MG63 (cell line): ENCODE data around the gene CCDC57. TPM values are rescaled to one million over a fixed set of nuclear protein-coding genes. Genes with fewer than 3 reads are reported as not detected.
"Not testable (repeated sequence)": the region's sequence is repeated elsewhere in the genome, so short reads cannot be mapped to it uniquely, and the experiment has no call there.

Experiments used
- DNase-seq: peaks from one replicate; pipeline ENCODE4 v3.0.0-alpha.2; 2020
- H3K27me3 ChIP-seq: fragments of 250-450 bp; sonication (Bioruptor Pico); 2 replicates; pipeline ENCODE4 v1.5.1; 2020; ENCODE audit warnings: mild to moderate bottlenecking, moderate library complexity
- H3K36me3 ChIP-seq: fragments of 250-450 bp; sonication (Bioruptor Pico); 2 replicates; pipeline ENCODE4 v1.5.1; 2020; ENCODE audit warnings: mild to moderate bottlenecking, moderate library complexity
- H3K4me3 ChIP-seq: fragments of 250-450 bp; sonication (Bioruptor Pico); 2 replicates; pipeline ENCODE4 v1.5.1; 2020; ENCODE audit warnings: mild to moderate bottlenecking, moderate library complexity
- H3K9me3 ChIP-seq: fragments of 250-450 bp; sonication (Bioruptor Pico); 2 replicates; pipeline ENCODE4 v1.5.1; 2020; ENCODE audit warnings: mild to moderate bottlenecking, moderate library complexity
- total RNA-seq: library from RNA; depleted of rRNA; stranded (reverse); fragments of >200 nt; shearing (Covaris generic); gene quantifications from 2 replicates; pipeline ENCODE4 v1.2.3, GENCODE V29; 2014; ENCODE audit warnings: low replicate concordance

The CCDC57 gene
- total RNA-seq, 1 experiment from 2014 or later, result 8.2 TPM

DNA sequence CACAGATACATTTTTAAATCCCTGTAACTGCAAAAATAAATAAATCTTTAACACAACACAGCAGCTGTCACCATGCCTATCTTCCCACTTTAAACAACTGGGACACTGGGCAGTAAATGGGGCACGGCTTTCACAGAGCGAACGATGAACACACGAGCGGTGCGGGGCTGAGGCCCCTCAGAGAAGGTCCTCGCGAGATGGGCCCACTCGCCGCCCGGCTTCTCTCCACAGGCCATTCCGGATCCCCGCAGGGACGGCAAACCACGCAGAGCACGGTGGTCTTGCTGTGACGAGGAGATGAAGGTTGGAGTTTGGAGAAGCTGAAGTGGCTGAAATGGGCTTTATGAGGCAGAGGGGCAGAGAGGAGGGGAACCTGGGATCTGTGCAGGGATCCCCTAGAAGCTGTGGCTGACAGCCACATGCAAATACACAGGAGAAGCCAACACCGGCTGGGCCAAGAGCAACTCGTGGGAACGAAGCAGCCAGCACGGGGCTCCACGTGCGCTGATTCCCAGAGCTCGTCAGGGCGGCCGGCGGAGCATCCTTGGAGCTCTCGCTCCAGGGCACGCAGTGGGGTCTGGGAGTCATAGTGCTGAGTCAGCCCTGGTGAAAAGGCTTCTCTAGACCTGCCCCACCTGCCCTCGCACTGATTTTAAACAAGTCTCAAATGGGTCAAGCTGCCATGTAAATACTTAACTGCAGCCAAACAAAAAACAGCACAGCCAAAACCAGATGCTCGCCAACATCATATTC is 31.7 kb downstream of the CCDC57 start:
- H3K36me3 ChIP-seq, result peaks cover 37% of the 10 kb centered on the region

DNA sequence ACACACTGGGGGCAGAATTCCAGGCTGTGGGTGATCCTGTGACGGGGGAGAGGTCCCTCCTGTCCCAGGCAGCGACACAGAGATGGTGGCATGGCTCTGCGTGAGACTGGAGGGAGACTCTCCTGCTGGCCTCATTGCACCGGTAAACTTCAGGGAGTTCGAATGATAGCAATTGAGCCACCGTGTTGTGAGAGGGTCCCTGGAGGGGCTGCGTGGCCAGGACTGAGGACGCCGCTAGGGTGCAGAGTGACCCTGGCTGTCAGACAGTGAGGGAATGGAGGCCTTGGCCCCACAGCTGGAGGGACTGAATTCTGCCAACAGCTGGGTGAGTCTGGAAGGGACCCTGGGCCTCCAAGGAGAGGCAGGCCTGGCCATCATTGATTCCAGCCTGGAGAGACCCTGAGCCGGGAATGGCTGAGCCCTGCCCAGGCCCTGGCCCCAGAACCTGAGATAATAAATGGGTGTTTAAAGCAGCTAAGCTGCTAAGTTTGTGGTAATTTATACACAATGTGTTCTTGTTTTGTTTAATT is 32.6 kb downstream of the CCDC57 start:
- Histone ChIP-seq H3K9me3 (no peaks in the 10 kb centered on the region), H3K27me3 (no peaks in the 10 kb centered on the region), H3K36me3 (peaks cover 32% of the 10 kb centered on the region), H3K4me3 (no peak overlapping the region)
- DNase-seq, result no peak

More for the DNA sequence above, 31.7 kb downstream of the CCDC57 start:
- DNase-seq, result no peak
- H3K27me3 ChIP-seq, result no peaks in the 10 kb centered on the region
- no peak overlapping the region for H3K4me3 ChIP-seq
- H3K9me3 ChIP-seq, result no peaks in the 10 kb centered on the region

DNA sequence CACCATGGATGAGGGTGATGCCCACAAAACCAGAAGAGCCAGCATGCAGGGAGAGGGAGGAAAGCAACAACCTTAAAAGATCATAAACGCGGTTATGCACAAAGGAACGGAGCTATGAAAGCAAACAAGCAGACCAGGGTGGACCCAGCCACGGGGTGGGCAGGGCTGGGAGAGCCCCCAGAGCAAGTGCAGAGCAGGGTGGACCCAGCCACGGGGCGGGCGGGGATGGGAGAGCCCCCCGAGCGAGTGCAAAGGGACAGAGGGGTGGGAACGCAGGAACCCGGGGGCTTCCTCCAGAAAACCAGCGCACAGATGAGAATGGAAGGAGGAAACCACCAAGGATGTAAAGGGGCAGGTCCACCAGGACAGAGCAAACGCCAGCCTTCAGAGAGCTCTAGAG is 33.2 kb downstream of the CCDC57 start:
- H3K27me3 ChIP-seq, result no peaks in the 10 kb centered on the region
- H3K4me3 ChIP-seq, result no peak overlapping the region
- H3K36me3 ChIP-seq, result peaks cover 31% of the 10 kb centered on the region
- no peak for DNase-seq
- H3K9me3 ChIP-seq, result no peaks in the 10 kb centered on the region

DNA sequence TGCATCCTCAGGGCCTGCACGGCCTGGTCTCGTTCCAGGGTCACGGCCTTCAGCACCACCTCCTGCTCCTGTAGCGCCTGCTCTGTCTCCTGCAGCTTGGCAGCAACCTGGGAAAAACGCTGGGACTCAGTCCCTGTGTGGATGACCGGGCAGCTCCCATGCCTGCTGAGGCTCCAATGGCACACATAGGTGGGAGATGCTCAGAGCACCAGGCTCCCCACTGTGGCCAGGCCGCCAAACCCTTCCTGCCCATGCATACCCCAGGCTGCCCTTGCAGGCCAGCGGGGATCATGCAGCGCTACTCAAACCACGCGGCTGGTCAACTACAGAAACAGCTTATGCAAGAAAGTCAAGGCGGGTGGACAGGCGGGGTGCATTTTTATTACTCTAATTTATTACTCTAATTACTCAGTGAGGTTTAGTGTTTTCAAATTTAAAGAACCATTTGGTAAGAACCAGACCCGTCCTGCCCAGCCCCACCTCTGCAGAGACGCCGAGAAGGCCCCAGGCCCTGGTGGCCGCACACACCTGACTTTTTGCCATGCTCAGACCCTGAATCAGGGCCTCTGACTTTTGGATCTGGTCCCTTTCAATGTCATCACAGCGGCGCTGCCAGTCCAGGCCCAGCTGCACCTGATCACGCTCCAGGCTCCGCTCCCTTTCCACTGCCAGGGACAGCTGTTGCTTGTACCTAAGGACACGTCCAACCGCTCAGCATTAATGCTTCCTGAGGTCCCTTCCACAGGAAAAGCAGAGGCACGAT is 34.0 kb downstream of the CCDC57 start:
- no peaks in the 10 kb centered on the region for H3K9me3 ChIP-seq
- no peak overlapping the region for H3K4me3 ChIP-seq
- DNase-seq, result no peak
- H3K27me3 ChIP-seq, result no peaks in the 10 kb centered on the region
- H3K36me3 ChIP-seq, result peaks cover 31% of the 10 kb centered on the region

DNA sequence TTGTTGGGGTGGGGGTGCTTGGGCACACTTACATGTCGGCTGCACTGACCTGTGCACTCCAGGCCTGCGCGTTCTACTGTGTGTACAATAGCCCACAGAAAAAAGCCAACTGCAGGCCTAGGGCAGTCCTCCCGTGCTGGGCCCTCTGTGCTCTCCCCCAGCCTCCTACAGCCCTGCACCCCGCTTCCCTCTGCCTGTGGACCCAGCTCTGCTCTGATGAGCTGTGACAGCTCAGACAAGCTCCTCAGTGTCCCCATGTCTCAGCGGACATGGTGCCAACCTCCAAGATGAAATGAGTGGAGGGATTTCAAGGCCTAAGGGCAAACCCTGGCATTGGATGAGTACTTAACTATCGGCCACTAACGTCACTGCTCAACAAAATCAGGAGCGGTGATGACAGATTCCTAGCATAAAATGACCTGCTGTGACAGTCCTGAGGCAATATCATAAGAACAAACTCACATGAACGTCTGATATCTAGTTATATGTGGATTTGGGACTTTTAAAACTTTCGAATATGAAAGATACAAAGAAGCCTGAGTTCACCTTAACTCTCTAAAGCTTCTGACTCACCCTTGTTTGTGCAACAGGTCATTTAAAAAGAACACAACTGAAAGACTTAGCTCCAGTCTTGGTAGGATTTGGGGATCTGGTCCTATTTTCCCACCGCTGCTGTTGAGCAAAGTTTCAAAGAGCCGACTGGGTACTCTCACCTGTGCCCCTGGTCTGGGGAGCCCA is 34.7 kb downstream of the CCDC57 start:
- peaks cover 29% of the 10 kb centered on the region for H3K36me3 ChIP-seq
- no peak overlapping the region for H3K4me3 ChIP-seq
- no peaks in the 10 kb centered on the region for H3K27me3 ChIP-seq
- no peaks in the 10 kb centered on the region for H3K9me3 ChIP-seq
- DNase-seq, result no peak

DNA sequence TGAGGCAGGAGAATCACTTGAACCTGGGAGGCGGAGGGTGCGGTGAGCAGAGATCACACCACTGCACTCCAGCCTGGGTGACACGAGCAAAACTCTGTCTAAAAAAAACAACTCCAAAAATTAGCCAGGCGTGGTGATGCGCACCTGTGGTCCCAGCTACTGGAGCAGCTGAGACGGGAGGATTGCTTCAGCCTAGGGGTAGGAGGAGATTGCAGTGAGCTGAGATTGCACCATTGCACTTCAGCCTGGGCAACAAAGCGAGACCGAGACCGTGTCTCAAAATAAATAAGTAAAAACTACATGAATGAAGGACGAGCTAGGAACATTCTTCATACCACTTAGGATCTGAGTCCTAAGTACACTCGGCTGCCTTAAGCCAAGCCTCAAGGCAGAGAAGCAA is 35.4 kb downstream of the CCDC57 start:
- H3K4me3 ChIP-seq, result no peak overlapping the region
- no peaks in the 10 kb centered on the region for H3K9me3 ChIP-seq
- no peaks in the 10 kb centered on the region for H3K27me3 ChIP-seq
- H3K36me3 ChIP-seq, result peaks cover 27% of the 10 kb centered on the region
- no peak for DNase-seq

DNA sequence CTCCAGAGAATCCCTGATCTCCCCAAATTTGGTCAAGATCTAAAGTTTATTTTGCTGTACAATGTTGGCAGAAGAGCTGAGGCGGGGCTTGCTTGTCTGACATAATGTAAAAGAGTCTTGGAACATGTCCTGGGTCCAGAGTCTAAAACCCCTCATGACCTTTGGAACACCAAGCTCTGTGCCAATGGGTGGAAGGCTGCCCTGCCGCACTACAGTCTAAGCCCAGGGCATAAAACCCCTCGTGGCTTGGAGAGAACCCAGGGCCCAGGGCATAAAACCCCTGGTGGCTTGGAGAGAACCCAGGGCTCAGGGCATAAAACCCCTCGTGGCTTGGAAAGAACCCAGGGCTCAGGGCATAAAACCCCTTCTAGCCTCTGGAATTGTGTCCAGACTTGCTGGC is 36.7 kb downstream of the CCDC57 start:
- peaks cover 27% of the 10 kb centered on the region for H3K36me3 ChIP-seq
- DNase-seq, result peak; percentile 39
- no peak overlapping the region for H3K4me3 ChIP-seq
- H3K27me3 ChIP-seq, result no peaks in the 10 kb centered on the region
- no peaks in the 10 kb centered on the region for H3K9me3 ChIP-seq

DNA sequence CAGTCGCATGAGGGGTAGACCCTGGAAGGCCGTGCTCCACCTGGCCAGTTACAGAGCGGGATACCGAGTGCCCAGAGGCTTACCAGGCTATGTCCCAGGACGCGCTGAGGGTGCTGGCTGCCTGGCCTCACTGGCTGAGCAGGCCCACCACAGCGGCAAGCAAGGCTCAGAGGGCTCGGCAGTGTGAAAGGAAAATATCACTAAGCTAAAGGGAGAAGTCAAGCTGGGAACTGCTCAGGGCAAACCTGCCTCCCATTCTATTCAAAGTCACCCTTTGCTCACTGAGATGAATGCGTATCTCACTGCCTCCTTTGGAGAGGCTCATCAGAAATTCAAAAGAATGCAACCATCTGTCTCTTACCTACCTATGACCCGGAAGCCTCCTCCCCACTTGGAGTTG is 37.4 kb downstream of the CCDC57 start:
- no peaks in the 10 kb centered on the region for H3K27me3 ChIP-seq
- H3K9me3 ChIP-seq, result no peaks in the 10 kb centered on the region
- H3K4me3 ChIP-seq, result no peak overlapping the region
- H3K36me3 ChIP-seq, result peaks cover 27% of the 10 kb centered on the region
- no peak for DNase-seq

DNA sequence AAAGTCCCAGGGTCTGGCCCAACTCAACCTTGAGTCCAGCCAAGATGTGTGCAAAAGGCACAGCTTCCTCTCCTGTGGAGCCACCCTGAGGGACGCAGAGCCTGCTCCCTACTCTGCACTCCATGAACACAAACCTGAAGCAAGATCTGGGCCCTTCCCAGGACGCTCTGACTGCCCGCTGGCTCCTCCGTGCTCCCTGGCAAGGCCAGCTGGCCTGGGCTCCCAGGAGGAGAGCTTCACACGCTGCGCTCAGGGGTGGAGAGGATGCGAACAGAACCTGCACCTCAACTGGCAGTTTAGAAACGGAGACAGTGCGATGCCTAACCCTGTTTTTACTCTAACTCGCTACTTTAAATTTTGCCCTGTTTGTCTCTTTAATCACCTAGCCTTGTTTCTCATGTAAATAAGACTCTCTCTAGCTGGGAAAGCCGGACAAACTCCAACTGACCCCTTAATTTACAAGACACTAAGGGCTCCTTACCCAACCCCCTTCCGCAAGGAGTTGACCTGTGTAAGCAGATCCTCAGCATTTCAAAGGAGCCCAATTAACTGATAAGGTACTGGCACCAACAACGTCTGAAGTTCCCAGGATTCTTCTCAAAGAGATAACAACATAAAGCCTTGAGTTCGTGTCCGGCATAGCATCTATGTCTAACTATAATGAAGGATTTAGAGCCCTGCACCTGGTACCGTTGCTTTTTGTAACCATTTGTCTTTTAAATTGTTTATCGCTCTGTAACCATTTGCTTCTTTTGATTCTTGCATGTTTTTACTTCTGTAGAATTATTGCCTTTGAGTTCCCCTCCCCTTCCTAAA is 38.4 kb downstream of the CCDC57 start:
- H3K9me3 ChIP-seq, H3K27me3 ChIP-seq, H3K4me3 ChIP-seq, DNase-seq: not testable (repeated sequence)
- H3K36me3 ChIP-seq, result peaks cover 20% of the 10 kb centered on the region

DNA sequence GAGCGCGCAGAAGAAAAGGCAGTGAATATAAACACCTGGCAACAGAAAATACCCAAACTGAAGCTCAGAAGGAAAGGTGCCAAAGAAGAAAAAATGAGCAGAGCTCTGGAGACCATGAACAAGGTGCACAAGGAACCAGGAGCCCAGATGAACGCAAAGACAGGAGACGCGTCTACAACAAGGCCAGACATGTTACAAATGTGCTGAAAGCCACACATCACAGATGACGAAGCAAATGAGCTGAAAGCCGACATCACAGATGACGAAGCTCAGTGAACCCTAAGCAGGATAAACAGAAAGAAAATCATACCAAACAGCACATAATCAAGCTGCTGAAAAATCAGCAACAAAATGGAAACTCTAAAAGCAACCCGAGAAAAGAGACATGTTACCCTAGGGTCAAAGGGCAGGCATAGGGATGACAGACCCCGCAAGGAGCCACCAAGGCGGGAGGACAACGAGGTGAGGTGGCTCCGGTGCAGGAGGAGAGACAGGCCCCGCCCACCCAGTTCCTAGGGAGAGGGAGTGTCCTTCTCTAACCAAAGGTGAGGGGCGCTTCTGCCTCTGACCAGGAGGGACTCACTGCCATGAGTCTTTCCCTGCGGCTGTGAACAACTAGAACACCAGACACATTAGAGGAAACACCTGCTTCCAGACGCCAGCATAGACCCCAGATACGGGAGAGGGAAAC is 39.1 kb downstream of the CCDC57 start:
- Histone ChIP-seq H3K36me3 (peaks cover 20% of the 10 kb centered on the region), H3K9me3 (no peaks in the 10 kb centered on the region), H3K4me3 (no peak overlapping the region), H3K27me3 (no peaks in the 10 kb centered on the region)
- no peak for DNase-seq

DNA sequence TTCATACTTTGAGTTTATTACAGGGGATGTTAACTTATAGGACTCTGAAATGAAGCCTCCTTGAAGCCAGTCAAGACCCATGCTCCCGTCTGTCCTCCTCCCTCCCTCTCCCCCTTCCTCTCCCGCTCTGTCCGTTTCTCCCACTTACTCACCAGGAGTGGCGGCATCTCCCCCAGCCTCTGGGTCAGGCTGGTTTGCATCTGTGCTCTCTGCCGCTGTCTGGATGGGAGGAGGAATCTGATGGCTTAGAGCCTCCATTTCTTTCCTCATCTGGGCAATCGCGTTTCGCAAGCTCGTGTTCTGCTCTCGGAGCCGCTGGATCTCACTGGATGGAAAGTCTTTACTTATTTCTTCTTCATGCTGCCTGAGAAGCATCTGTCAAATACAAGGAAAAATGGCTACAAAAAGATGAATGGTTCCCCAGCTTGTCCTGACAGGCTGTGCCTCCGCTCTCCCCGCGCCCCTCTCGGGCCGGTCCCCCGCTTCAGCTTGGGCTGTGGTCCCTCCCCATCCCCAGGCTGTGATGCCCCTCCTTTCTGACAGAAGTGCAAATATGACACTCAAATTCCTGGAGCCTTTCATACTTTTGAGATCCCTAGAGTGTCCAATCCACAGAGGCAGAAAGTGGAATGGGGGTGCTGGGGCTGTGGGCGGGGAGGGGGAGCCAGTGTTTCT is 40.0 kb downstream of the CCDC57 start:
- H3K27me3 ChIP-seq, result no peaks in the 10 kb centered on the region
- peaks cover 20% of the 10 kb centered on the region for H3K36me3 ChIP-seq
- no peak for DNase-seq

DNA sequence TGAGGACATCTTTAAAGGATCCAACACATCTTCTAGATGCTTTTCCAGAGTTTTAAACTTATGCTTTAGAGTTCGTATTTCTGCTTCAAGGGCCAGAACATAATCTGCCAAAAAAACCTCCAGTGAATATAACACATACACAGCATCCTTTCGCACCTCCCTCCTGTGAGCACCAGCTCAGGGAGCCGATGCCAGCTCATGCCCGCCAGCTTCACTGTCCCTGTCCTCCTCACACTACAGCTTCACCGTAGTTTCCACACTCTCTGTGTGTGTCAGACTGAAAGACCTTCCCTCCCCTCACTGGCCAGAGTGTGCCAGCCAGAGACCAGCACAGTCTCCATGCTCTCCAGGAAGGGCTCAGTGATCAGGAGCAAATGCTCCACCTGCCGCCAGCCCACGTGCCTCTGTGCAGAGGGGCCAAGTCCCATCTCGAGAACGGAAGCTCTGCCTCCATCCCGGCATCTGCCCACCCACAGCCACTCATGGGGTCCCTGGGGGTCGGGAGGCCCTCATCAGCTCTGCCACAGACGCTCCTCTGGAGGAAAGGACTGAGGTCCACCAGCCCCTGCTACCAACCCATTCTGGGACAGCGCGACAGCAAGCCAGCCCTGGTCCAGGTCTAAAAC is 40.8 kb downstream of the CCDC57 start:
- no peaks in the 10 kb centered on the region for H3K9me3 ChIP-seq
- no peak overlapping the region for H3K4me3 ChIP-seq
- H3K36me3 ChIP-seq, result peaks cover 22% of the 10 kb centered on the region
- DNase-seq, result no peak
- no peaks in the 10 kb centered on the region for H3K27me3 ChIP-seq

More for the DNA sequence above, 40.0 kb downstream of the CCDC57 start:
- no peak overlapping the region for H3K4me3 ChIP-seq
- H3K9me3 ChIP-seq, result no peaks in the 10 kb centered on the region

DNA sequence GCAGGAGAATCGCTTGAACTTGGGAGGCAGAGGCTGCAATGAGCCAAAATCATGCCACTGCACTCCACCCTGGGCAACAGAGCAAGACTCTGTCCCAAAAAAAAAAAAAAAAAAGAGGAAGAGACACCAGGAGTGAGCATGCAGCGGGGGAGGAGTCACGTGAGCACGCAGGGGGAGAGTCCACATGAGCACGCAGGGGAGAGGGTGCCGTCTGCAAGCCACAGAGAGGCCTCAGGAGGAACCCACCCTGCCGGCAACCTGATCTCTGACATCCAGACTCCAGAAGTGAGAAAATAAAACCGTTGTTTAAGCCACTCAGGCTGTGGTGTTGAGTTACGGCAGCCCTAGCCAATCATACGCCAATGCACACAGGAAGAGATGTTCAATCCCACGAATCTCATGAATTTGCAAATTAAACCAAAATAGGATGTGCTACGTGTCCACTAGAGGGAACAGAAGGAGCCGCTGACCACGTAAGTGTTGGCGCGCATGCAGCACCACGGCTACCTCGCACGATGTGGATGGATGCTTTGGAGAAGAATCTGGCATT is 42.2 kb downstream of the CCDC57 start:
- H3K36me3 ChIP-seq, result peaks cover 20% of the 10 kb centered on the region
- DNase-seq, result no peak
- no peaks in the 10 kb centered on the region for H3K27me3 ChIP-seq
- H3K4me3 ChIP-seq, result no peak overlapping the region
- no peaks in the 10 kb centered on the region for H3K9me3 ChIP-seq

DNA sequence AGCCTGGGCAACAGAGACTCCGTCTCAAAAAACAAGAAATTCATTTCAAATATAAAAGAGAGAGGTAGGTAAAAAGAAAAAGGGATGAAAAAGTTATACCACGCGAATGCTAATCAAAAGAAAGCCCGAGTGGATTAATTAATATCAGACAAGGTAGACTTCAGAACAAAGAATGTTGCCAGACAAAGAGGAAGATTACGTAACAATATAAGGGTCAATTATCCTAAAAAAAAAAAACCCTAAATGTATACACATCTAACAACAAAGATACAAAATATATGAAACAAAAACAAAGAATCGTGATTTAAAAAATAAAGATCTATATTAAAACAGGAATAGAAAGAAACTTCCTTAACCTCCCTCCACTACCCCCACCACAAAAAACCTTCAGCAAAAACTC is 44.1 kb downstream of the CCDC57 start:
- H3K9me3 ChIP-seq, result no peaks in the 10 kb centered on the region
- H3K27me3 ChIP-seq, result no peaks in the 10 kb centered on the region
- no peak overlapping the region for H3K4me3 ChIP-seq
- peaks cover 23% of the 10 kb centered on the region for H3K36me3 ChIP-seq
- no peak for DNase-seq

DNA sequence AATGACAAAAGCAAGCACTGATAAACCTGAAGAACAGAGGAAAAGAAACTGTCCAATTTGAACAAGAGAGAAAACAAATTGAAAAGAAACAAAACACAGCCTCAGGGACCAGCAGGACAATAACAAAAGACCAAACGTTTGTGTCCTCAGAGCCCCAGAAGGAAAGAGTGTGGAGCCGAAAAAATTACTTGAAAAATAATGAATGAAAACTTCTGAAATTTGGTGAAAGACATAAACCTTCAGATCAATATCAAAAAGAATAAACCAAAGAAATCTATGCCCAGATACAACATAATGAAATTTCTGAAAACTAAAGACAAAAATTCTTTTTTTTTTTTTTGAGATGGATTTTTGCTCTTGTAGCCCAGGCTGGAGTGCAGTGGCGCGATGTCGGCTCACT is 45.6 kb downstream of the CCDC57 start:
- H3K9me3 ChIP-seq, result no peaks in the 10 kb centered on the region
- no peak for DNase-seq
- peaks cover 23% of the 10 kb centered on the region for H3K36me3 ChIP-seq
- no peak overlapping the region for H3K4me3 ChIP-seq
- no peaks in the 10 kb centered on the region for H3K27me3 ChIP-seq
